Nephron (organoid): ENCODE data around the gene SIPA1L3.

Source experiments
- H3K27ac Mint-ChIP-seq, 3 experiments: 2 replicates each; pipeline ENCODE4 v1.8.0; 2020; ENCODE audit warnings: mixed read lengths in 3 of 3, mild to moderate bottlenecking in 2 of 3, moderate library complexity in 1 of 3
- H3K27me3 Mint-ChIP-seq: 2 replicates; pipeline ENCODE4 v1.8.0; 2021; ENCODE audit warnings: low read depth, mild to moderate bottlenecking, moderate library complexity, mixed read lengths
- H3K36me3 Mint-ChIP-seq: 2 replicates; pipeline ENCODE4 v1.8.0; 2020; ENCODE audit warnings: low read depth, mixed read lengths
- H3K4me1 Mint-ChIP-seq: 2 replicates; pipeline ENCODE4 v1.8.0; 2020; ENCODE audit warnings: mixed read lengths
- H3K4me3 Mint-ChIP-seq, 3 experiments: 2 replicates each; pipeline ENCODE4 v1.8.0; 2020; ENCODE audit warnings: mild to moderate bottlenecking in 3 of 3, mixed read lengths in 3 of 3, moderate library complexity in 2 of 3
- H3K9me3 Mint-ChIP-seq: 2 replicates; pipeline ENCODE4 v1.8.0; 2020; ENCODE audit warnings: mixed read lengths
- TF ChIP-seq, protein P1 (sequence below), 3 experiments: fragments of 200-600 bp; sonication (generic); IDR thresholded peaks; one replicate each; pipeline ENCODE4 v1.5.0; 2021; ENCODE audit warnings: antibody characterized with exemption in 3 of 3; ENCODE audit not compliant: unreplicated experiment in 3 of 3

SIPA1L3 gene

DNA sequence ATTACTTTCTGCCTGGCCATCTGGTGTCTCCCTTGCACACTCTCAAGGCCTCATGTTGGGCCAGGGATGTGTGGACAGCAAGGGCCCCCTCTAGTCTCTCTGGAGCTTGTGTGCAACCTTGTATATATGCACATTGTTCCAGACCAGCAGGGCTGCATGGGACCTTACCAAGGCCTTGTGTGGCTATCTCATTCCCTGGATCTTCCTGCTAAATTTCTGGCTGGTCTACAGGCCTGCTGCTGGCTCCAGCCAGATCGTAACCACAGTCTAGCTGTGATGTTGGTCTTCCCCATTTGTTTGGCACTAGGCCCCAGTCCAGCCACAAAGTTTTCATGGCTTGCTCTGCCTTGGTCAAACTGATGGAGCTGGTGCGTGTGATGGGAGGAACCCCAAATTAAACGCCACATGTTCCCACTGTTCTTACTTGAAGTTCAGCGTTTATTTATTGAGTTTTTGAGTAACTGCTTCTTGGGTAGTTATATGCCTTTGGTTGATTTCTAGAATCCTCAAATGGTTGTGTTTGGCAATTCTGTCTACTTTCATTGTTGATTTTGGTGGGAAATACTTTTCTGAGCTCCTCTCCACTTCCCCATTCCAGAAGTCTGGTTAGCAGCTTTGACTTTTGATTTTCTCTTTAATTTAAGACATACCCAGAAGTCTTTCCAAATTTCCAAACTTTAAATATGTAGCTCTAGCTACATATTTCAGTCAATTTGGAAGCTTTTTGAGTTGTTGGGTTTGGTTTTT is 56.4 kb downstream of the SIPA1L3 start:
- TF ChIP-seq, protein P1, sequence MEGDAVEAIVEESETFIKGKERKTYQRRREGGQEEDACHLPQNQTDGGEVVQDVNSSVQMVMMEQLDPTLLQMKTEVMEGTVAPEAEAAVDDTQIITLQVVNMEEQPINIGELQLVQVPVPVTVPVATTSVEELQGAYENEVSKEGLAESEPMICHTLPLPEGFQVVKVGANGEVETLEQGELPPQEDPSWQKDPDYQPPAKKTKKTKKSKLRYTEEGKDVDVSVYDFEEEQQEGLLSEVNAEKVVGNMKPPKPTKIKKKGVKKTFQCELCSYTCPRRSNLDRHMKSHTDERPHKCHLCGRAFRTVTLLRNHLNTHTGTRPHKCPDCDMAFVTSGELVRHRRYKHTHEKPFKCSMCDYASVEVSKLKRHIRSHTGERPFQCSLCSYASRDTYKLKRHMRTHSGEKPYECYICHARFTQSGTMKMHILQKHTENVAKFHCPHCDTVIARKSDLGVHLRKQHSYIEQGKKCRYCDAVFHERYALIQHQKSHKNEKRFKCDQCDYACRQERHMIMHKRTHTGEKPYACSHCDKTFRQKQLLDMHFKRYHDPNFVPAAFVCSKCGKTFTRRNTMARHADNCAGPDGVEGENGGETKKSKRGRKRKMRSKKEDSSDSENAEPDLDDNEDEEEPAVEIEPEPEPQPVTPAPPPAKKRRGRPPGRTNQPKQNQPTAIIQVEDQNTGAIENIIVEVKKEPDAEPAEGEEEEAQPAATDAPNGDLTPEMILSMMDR (IDR thresholded peaks at IDR 0.05; ENCODE audit: unreplicated experiment in 3 of 3): no peak
- peaks cover 12% of the 10 kb centered on the region for H3K9me3 Mint-ChIP-seq
- no peak overlapping the region for H3K4me3 Mint-ChIP-seq
- no peaks in the 10 kb centered on the region for H3K27me3 Mint-ChIP-seq
- H3K36me3 Mint-ChIP-seq: peaks cover 15% of the 10 kb centered on the region
- no peaks in the 10 kb centered on the region for H3K4me1 Mint-ChIP-seq
- peak overlapping the region in 1 of 3 experiments; percentile 13 for H3K27ac Mint-ChIP-seq

DNA sequence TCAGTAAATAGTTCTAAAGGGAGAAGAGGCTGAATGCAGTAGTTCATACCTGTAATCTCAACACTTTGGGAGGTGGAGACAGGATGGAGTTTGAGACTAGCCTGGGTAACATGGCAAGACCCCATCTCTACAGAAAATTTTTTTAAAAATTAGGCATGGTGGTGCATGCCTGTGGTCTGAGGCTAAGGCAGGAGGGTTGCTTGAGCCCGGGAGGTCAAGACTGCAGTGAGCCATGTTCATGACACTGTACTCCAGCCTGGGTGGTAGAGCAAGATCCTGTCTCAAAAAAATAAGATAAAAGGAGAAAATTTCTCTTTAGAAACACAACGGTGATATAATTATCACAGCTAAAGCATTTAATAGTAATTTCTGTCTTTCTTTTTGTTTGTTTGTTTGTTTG is 57.1 kb downstream of the SIPA1L3 start:
- TF ChIP-seq, protein P1 (IDR thresholded peaks at IDR 0.05; ENCODE audit: unreplicated experiment in 3 of 3): no peak
- Mint-ChIP-seq H3K4me1 (no peaks in the 10 kb centered on the region), H3K27me3 (no peaks in the 10 kb centered on the region), H3K4me3 (no peak overlapping the region), H3K36me3 (peaks cover 10% of the 10 kb centered on the region), H3K9me3 (peaks cover 12% of the 10 kb centered on the region), H3K27ac (no peak overlapping the region)

- Mint-ChIP-seq H3K36me3 (peaks cover 15% of the 10 kb centered on the region), H3K27me3 (no peaks in the 10 kb centered on the region), H3K27ac (no peak overlapping the region), H3K9me3 (peaks cover 17% of the 10 kb centered on the region), H3K4me1 (no peaks in the 10 kb centered on the region), H3K4me3 (no peak overlapping the region)
- TF ChIP-seq, protein P1 (IDR thresholded peaks at IDR 0.05; ENCODE audit: unreplicated experiment in 3 of 3): no peak
Observed at GRCh38 chr19:37966211-37966661, 59.2 kb downstream of the SIPA1L3 start.

GRCh38 chr19:37966662-37967231 is 59.7 kb downstream of the SIPA1L3 start:
- H3K4me3 Mint-ChIP-seq: no peak overlapping the region
- TF ChIP-seq, protein P1 (IDR thresholded peaks at IDR 0.05; ENCODE audit: unreplicated experiment in 3 of 3): no peak
- H3K27ac Mint-ChIP-seq: no peak overlapping the region
- H3K27me3 Mint-ChIP-seq: no peaks in the 10 kb centered on the region
- peaks cover 14% of the 10 kb centered on the region for H3K9me3 Mint-ChIP-seq
- H3K4me1 Mint-ChIP-seq: no peaks in the 10 kb centered on the region
- peaks cover 13% of the 10 kb centered on the region for H3K36me3 Mint-ChIP-seq

- no peaks in the 10 kb centered on the region for H3K4me1 Mint-ChIP-seq
- peaks cover 27% of the 10 kb centered on the region for H3K36me3 Mint-ChIP-seq
- TF ChIP-seq, protein P1 (IDR thresholded peaks at IDR 0.05; ENCODE audit: unreplicated experiment in 3 of 3): no peak
- no peak overlapping the region for H3K4me3 Mint-ChIP-seq
- peaks cover 19% of the 10 kb centered on the region for H3K9me3 Mint-ChIP-seq
- H3K27me3 Mint-ChIP-seq: no peaks in the 10 kb centered on the region
- H3K27ac Mint-ChIP-seq: no peak overlapping the region
Observed at GRCh38 chr19:37969695-37970094, 62.7 kb downstream of the SIPA1L3 start.
